DND-41 (cell line): ENCODE data around the gene GPR18.

Source experiments
- ATAC-seq: fragments of 200-7000 bp; cut with Tn5 transposase; 3 replicates; pipeline ENCODE4 v1.9.1; 2021; ENCODE audit warnings: low read depth; ENCODE audit not compliant: insufficient read depth
- DNase-seq: peaks from one replicate; pipeline ENCODE4 v3.0.0-alpha.2; 2020
- H2AFZ ChIP-seq: 2 replicates; pipeline ENCODE4 v1.6.0; 2012; ENCODE audit warnings: low read depth, low read length
- H3K27ac ChIP-seq: 2 replicates; pipeline ENCODE4 v1.5.1; 2012; ENCODE audit warnings: low read length, inconsistent platforms
- H3K27me3 ChIP-seq: fragments of 200-600 bp; sonication (generic); 2 replicates; pipeline ENCODE4 v1.6.0; 2012; ENCODE audit warnings: low read length, mild to moderate bottlenecking, inconsistent platforms; ENCODE audit not compliant: insufficient read depth, poor library complexity
- H3K36me3 ChIP-seq: 2 replicates; pipeline ENCODE4 v1.5.1; 2012; ENCODE audit warnings: low read length, inconsistent platforms; ENCODE audit not compliant: insufficient read depth
- H3K4me1 ChIP-seq: 2 replicates; pipeline ENCODE4 v1.5.1; 2012; ENCODE audit warnings: mild to moderate bottlenecking, low read length; ENCODE audit not compliant: insufficient read depth
- H3K4me2 ChIP-seq: 2 replicates; pipeline ENCODE4 v1.6.0; 2012; ENCODE audit warnings: mild to moderate bottlenecking, moderate library complexity, low read length, inconsistent platforms; ENCODE audit not compliant: insufficient read depth
- H3K4me3 ChIP-seq, 2 experiments: fragments of 200-600 bp in 1 of 2; shearing (Covaris generic) in 1 of 2; 2 replicates each; pipeline ENCODE4 v1.5.1; 2012 to 2016; ENCODE audit warnings: inconsistent platforms in 2 of 2, low read length in 2 of 2, mild to moderate bottlenecking in 2 of 2, low read depth in 1 of 2, moderate library complexity in 1 of 2
- H3K79me2 ChIP-seq: 2 replicates; pipeline ENCODE4 v1.6.0; 2012; ENCODE audit warnings: low read length, inconsistent platforms; ENCODE audit not compliant: insufficient read depth
- H3K9ac ChIP-seq: 2 replicates; pipeline ENCODE4 v1.6.0; 2012; ENCODE audit warnings: low read depth, mild to moderate bottlenecking, inconsistent platforms, low read length, moderate library complexity
- H3K9me3 ChIP-seq: 2 replicates; pipeline ENCODE4 v1.5.1; 2012; ENCODE audit warnings: low read length, moderate library complexity, mild to moderate bottlenecking, inconsistent platforms; ENCODE audit not compliant: insufficient read depth, severe bottlenecking
- H4K20me1 ChIP-seq: 2 replicates; pipeline ENCODE4 v1.6.0; 2012; ENCODE audit warnings: low read length; ENCODE audit not compliant: insufficient read depth
- EZH2 ChIP-seq: IDR thresholded peaks from 3 replicates; pipeline ENCODE4 v1.6.1; 2012; ENCODE audit warnings: borderline replicate concordance, low read depth, mild to moderate bottlenecking, moderate library complexity, low read length, inconsistent platforms; ENCODE audit not compliant: severe bottlenecking
- TF ChIP-seq, protein P1 (sequence below): IDR thresholded peaks from 2 replicates; pipeline ENCODE4 v1.5.1; 2012; ENCODE audit warnings: borderline replicate concordance, low read length, moderate library complexity, mild to moderate bottlenecking; ENCODE audit not compliant: poor library complexity, severe bottlenecking; ENCODE audit errors: extremely low read depth

GPR18 gene

GRCh38 chr13:99218545-99218944 lies 39.6 kb downstream of the GPR18 start:
- Histone ChIP-seq H3K27ac (peak overlapping the region; percentile 66), H3K4me2 (peak overlapping the region; percentile 8; the same call in 1 of the 2 replicates), H3K36me3 (peaks cover 16% of the 10 kb centered on the region), H3K27me3 (no peaks in the 10 kb centered on the region), H3K79me2 (peaks cover 95% of the 10 kb centered on the region), H3K4me1 (peaks cover 82% of the 10 kb centered on the region), H2AFZ (no peak overlapping the region), H3K9me3 (no peaks in the 10 kb centered on the region), H3K4me3 (no peak overlapping the region), H3K9ac (peak overlapping the region; percentile 7; the same call in 1 of the 2 replicates), H4K20me1 (peaks cover 15% of the 10 kb centered on the region; the same call in 1 of the 2 replicates)
- no peak for DNase-seq
- no peak for ATAC-seq
- no peak for TF ChIP-seq EZH2
- TF ChIP-seq, protein P1, sequence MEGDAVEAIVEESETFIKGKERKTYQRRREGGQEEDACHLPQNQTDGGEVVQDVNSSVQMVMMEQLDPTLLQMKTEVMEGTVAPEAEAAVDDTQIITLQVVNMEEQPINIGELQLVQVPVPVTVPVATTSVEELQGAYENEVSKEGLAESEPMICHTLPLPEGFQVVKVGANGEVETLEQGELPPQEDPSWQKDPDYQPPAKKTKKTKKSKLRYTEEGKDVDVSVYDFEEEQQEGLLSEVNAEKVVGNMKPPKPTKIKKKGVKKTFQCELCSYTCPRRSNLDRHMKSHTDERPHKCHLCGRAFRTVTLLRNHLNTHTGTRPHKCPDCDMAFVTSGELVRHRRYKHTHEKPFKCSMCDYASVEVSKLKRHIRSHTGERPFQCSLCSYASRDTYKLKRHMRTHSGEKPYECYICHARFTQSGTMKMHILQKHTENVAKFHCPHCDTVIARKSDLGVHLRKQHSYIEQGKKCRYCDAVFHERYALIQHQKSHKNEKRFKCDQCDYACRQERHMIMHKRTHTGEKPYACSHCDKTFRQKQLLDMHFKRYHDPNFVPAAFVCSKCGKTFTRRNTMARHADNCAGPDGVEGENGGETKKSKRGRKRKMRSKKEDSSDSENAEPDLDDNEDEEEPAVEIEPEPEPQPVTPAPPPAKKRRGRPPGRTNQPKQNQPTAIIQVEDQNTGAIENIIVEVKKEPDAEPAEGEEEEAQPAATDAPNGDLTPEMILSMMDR, result no peak

GRCh38 chr13:99218126-99218525 lies 40.1 kb downstream of the GPR18 start:
- H3K36me3 ChIP-seq, result peaks cover 16% of the 10 kb centered on the region
- H3K4me3 ChIP-seq, result no peak overlapping the region
- peaks cover 95% of the 10 kb centered on the region for H3K79me2 ChIP-seq
- H3K27me3 ChIP-seq, result no peaks in the 10 kb centered on the region
- H2AFZ ChIP-seq, result no peak overlapping the region
- ATAC-seq (no peak), DNase-seq (no peak)
- no peak overlapping the region for H3K4me2 ChIP-seq
- peak overlapping the region; percentile 66 for H3K27ac ChIP-seq
- peaks cover 85% of the 10 kb centered on the region for H3K4me1 ChIP-seq
- H3K9ac ChIP-seq, result peak overlapping the region; percentile 7; the same call in 1 of the 2 replicates
- H3K9me3 ChIP-seq, result no peaks in the 10 kb centered on the region
- TF ChIP-seq, protein P1, result no peak
- TF ChIP-seq EZH2, result no peak
- peaks cover 15% of the 10 kb centered on the region; the same call in 1 of the 2 replicates for H4K20me1 ChIP-seq

- H3K9ac ChIP-seq, result peak overlapping the region; percentile 17; the same call in 1 of the 2 replicates
- ATAC-seq (peak; percentile 13; the same call in 2 of the 3 replicates), DNase-seq (peak; percentile 58)
- H4K20me1 ChIP-seq, result peaks cover 15% of the 10 kb centered on the region; the same call in 1 of the 2 replicates
- no peak overlapping the region for H2AFZ ChIP-seq
- peaks cover 15% of the 10 kb centered on the region for H3K36me3 ChIP-seq
- H3K4me1 ChIP-seq, result peaks cover 85% of the 10 kb centered on the region
- H3K27me3 ChIP-seq, result no peaks in the 10 kb centered on the region
- no peak overlapping the region for H3K4me2 ChIP-seq
- H3K9me3 ChIP-seq, result no peaks in the 10 kb centered on the region
- peak overlapping the region; percentile 51 for H3K27ac ChIP-seq
- TF ChIP-seq, protein P1, result no peak
- TF ChIP-seq EZH2, result no peak
- H3K4me3 ChIP-seq, result no peak overlapping the region
- peaks cover 95% of the 10 kb centered on the region for H3K79me2 ChIP-seq
Observed at GRCh38 chr13:99217461-99218110, 40.6 kb downstream of the GPR18 start.
